K562 (cell line): Measurements from ENCODE around the gene PCDH9.

Experiments
- CHCHD3 ChIP-seq: fragments of 250-450 bp; sonication (Bioruptor Pico); IDR thresholded peaks from 2 replicates; pipeline ENCODE4 v2.1.2; 2022; ENCODE audit warnings: mild to moderate bottlenecking
- CTCF ChIP-seq, 3 experiments: IDR thresholded peaks in 2 of 3; conservative IDR thresholded peaks in 1 of 3; 2 replicates each; pipeline ENCODE4 v1.5.1; 2011 to 2012; ENCODE audit warnings: low read length in 3 of 3, mild to moderate bottlenecking in 3 of 3, control low read depth in 2 of 3, improper control_type of control experiment in 1 of 3, inconsistent platforms in 1 of 3, low read depth in 1 of 3, mixed read lengths in 1 of 3, moderate library complexity in 1 of 3; ENCODE audit not compliant: insufficient read depth in 2 of 3
- EP300 ChIP-seq: IDR thresholded peaks from 2 replicates; pipeline ENCODE4 v1.6.1; 2012; ENCODE audit warnings: low read length, improper control_type of control experiment
- JUNB ChIP-seq: fragments of 450-650 bp; formaldehyde crosslinking; conservative IDR thresholded peaks from 2 replicates; pipeline ENCODE4 v1.4.0; 2020; ENCODE audit warnings: mild to moderate bottlenecking
- MCM2 ChIP-seq: fragments of 450-650 bp; IDR thresholded peaks from 2 replicates; pipeline ENCODE4 v1.6.1; 2017; ENCODE audit warnings: low read depth, mild to moderate bottlenecking
- POLR2AphosphoS5 ChIP-seq: IDR thresholded peaks from 2 replicates; pipeline ENCODE4 v1.6.1; 2011; ENCODE audit warnings: mild to moderate bottlenecking, low read depth, low read length, moderate library complexity; ENCODE audit not compliant: control insufficient read depth, insufficient read depth
- SP1 ChIP-seq: sonication (generic); formaldehyde crosslinking; IDR thresholded peaks from 2 replicates; pipeline ENCODE4 v1.8.1; 2022; ENCODE audit warnings: mild to moderate bottlenecking, missing genetic modification reagents
- STAG1 ChIP-seq: sonication (generic); formaldehyde crosslinking; IDR thresholded peaks from 2 replicates; pipeline ENCODE4 v1.5.0; 2020; ENCODE audit warnings: missing genetic modification reagents, borderline replicate concordance
- ZBTB12 ChIP-seq: fragments of 250-450 bp; sonication (Bioruptor Pico); IDR thresholded peaks from 2 replicates; pipeline ENCODE4 v1.4.0; 2020
- ZBTB33 ChIP-seq: sonication (generic); formaldehyde crosslinking; IDR thresholded peaks from 2 replicates; pipeline ENCODE4 v1.8.1; 2023; ENCODE audit warnings: mild to moderate bottlenecking, missing genetic modification reagents
- ZNF512 ChIP-seq: IDR thresholded peaks from 2 replicates; pipeline ENCODE4 v1.6.1; 2016; ENCODE audit warnings: missing genetic modification characterization, missing compliant biosample characterization

- TF ChIP-seq CTCF (IDR thresholded peaks at IDR 0.05 in 2 of 3, conservative IDR thresholded peaks at IDR 0.05 in 1 of 3; ENCODE audit: insufficient read depth in 2 of 3, low read depth in 1 of 3, low read length in 3 of 3) (no peak), ZBTB33 (no peak), ZBTB12 (CRISPR knock-in tag) (no peak), EP300 (no peak), SP1 (CRISPR knock-in tag) (no peak), POLR2AphosphoS5 (no peak), ZNF512 (no peak), CHCHD3 (CRISPR knock-in tag) (no peak), STAG1 (no peak), JUNB (CRISPR knock-in tag) (no peak), MCM2 (no peak)
Observed at GRCh38 chr13:66353664-66354063, 876.5 kb downstream of the PCDH9 start.
